Gastrocnemius medialis (tissue), 4 donors: ENCODE measurements around the gene KIF1A. TPM values are rescaled to one million over a fixed set of nuclear protein-coding genes. Genes with fewer than 3 reads are reported as not detected.

Source experiments
- ATAC-seq, 2 donors: fragments of 150-250 bp; one replicate each; pipeline ENCODE4 v1.9.1; 2016
- DNase-seq, 2 donors: peaks; one replicate each; pipeline ENCODE4 v3.0.0-alpha.2; 2019
- H3K27ac ChIP-seq, 4 donors: fragments of 200-600 bp; sonication (generic); 1 replicate in 1 of 4; 2 replicates in 3 of 4; pipeline ENCODE4 v1.5.1; 2016 to 2018; ENCODE audit warnings: mild to moderate bottlenecking in 2 of 4, moderate library complexity in 1 of 4
- H3K27me3 ChIP-seq, 3 donors: fragments of 200-600 bp; sonication (generic) in 2 of 3; 1 replicate in 1 of 3; 2 replicates in 2 of 3; pipeline versions ENCODE4 v1.5.1 to v1.6.0; 2016 to 2019; ENCODE audit warnings: mild to moderate bottlenecking in 1 of 3, moderate library complexity in 1 of 3
- H3K36me3 ChIP-seq, 2 donors: fragments of 200-600 bp; sonication (generic) in 1 of 2; one replicate each; pipeline ENCODE4 v1.5.1; 2017 to 2018
- H3K4me1 ChIP-seq, 2 donors: fragments of 200-600 bp; sonication (generic) in 1 of 2; one replicate each; pipeline ENCODE4 v1.5.1; 2016 to 2017; ENCODE audit warnings: mild to moderate bottlenecking in 2 of 2
- H3K4me3 ChIP-seq, 4 donors: fragments of 200-600 bp; sonication (generic) in 3 of 4; 1 replicate in 1 of 4; 2 replicates in 3 of 4; pipeline ENCODE4 v1.5.1; 2016 to 2019; ENCODE audit warnings: mild to moderate bottlenecking in 2 of 4
- H3K9me3 ChIP-seq, 3 donors: fragments of 200-600 bp; sonication (generic) in 2 of 3; 1 replicate in 1 of 3; 2 replicates in 2 of 3; pipeline ENCODE4 v1.5.1; 2016 to 2019
- CTCF ChIP-seq, 5 experiments: fragments of 450-650 bp in 3 of 5; fragments of 200-600 bp in 2 of 5; sonication (generic) in 2 of 5; IDR thresholded peaks in 4 of 5; conservative IDR thresholded peaks in 1 of 5; 1 replicate in 4 of 5; 2 replicates in 1 of 5; pipeline ENCODE4 v1.5.1; 2016 to 2019; ENCODE audit warnings: antibody characterized with exemption in 5 of 5, mild to moderate bottlenecking in 3 of 5, moderate library complexity in 3 of 5
- POLR2A ChIP-seq, 2 donors: fragments of 450-650 bp; IDR thresholded peaks; one replicate each; pipeline ENCODE4 v1.6.1; 2017; ENCODE audit warnings: antibody characterized with exemption in 2 of 2, mild to moderate bottlenecking in 2 of 2, moderate library complexity in 2 of 2
- in situ Hi-C, 4 donors: fragments of 200-750 bp; cut with MboI; loops; one replicate each; pipeline versions ENCODE4 v1.15.0 to v1.8.0; 2017; ENCODE audit warnings: low sequenced_read_pairs in 4 of 4
- intact Hi-C: fragments of 100-400 bp; cut with DNase I; formaldehyde crosslinking; loops from one replicate; pipeline ENCODE4 v1.15.1; 2023; ENCODE audit warnings: low total_unique reads
- total RNA-seq, 4 donors: library from RNA; depleted of rRNA; stranded (reverse); fragments of >200 nt; gene quantifications; one replicate each; pipeline versions ENCODE4 v1.1.0 to v1.2.3, GENCODE V29; 2016

KIF1A gene
- under 1 TPM in 3 of 4 donors, not detected in 1; 0.05 to 0.33 (median 0.09) TPM for total RNA-seq

- H3K4me3 ChIP-seq: peak within 1 kb of the TSS; percentile 4 to 24 (median 16)
- H3K4me1 ChIP-seq: peaks cover 0 to 5% of the 10 kb centered on the region in 2 donors
- H3K27me3 ChIP-seq: peaks cover 51 to 70% (median 66%) of the 10 kb centered on the region in 3 donors
- intact Hi-C loops (no loop called here), in situ Hi-C loops (no loop called here)
- H3K36me3 ChIP-seq: no peaks in the 10 kb centered on the region
- no peak for DNase-seq
- H3K27ac ChIP-seq: no peak within 1 kb of the TSS
- ATAC-seq: no peak
- TF ChIP-seq POLR2A (IDR thresholded peaks at IDR 0.05) (no peak), CTCF (IDR thresholded peaks at IDR 0.05 in 4 of 5, conservative IDR thresholded peaks at IDR 0.05 in 1 of 5) (no peak)
- H3K9me3 ChIP-seq: peaks cover 0 to 5% (median 0%) of the 10 kb centered on the region in 3 donors
These were observed at the start of gene KIF1A for GRCh38 chr2:240819858-240820606. Gene KIF1A, minus strand, starts transcription at chr2:240820219. Its CDS starts 22,467 bp downstream, at chr2:240797752.

- intact Hi-C loops: no loop called here
- H3K27me3 ChIP-seq: no peaks in the 10 kb centered on the region
- H3K36me3 ChIP-seq: no peaks in the 10 kb centered on the region
- TF ChIP-seq POLR2A (IDR thresholded peaks at IDR 0.05) (no peak), CTCF (IDR thresholded peaks at IDR 0.05 in 4 of 5, conservative IDR thresholded peaks at IDR 0.05 in 1 of 5) (no peak)
- no peak for ATAC-seq
- in situ Hi-C loops: no loop called here
- no peak overlapping the region for H3K27ac ChIP-seq
- no peak overlapping the region for H3K4me3 ChIP-seq
- no peaks in the 10 kb centered on the region for H3K4me1 ChIP-seq
- H3K9me3 ChIP-seq: no peaks in the 10 kb centered on the region
- DNase-seq: no peak
These were observed 49.3 kb upstream of the KIF1A start for GRCh38 chr2:240869109-240869955.

GRCh38 chr2:240868286-240869108, 48.5 kb upstream of the KIF1A start, which contains the start of gene AGXT:
Gene AGXT, plus strand, starts transcription at chr2:240868824. Its CDS starts 42 bp downstream, at chr2:240868866.
- in situ Hi-C loops: no loop called here
- intact Hi-C loops: no loop called here
- TF ChIP-seq CTCF (IDR thresholded peaks at IDR 0.05 in 4 of 5, conservative IDR thresholded peaks at IDR 0.05 in 1 of 5) (no peak), POLR2A (IDR thresholded peaks at IDR 0.05) (no peak)
- no peaks in the 10 kb centered on the region for H3K27me3 ChIP-seq
- ATAC-seq: no peak
- no peaks in the 10 kb centered on the region for H3K36me3 ChIP-seq
- no peaks in the 10 kb centered on the region for H3K9me3 ChIP-seq
- DNase-seq: no peak
- H3K4me3 ChIP-seq: no peak within 1 kb of the TSS
- no peak within 1 kb of the TSS for H3K27ac ChIP-seq
- H3K4me1 ChIP-seq: no peaks in the 10 kb centered on the region

- H3K27me3 ChIP-seq: no peaks in the 10 kb centered on the region
- no peak for DNase-seq
- no peak overlapping the region for H3K27ac ChIP-seq
- H3K36me3 ChIP-seq: no peaks in the 10 kb centered on the region
- no peak for TF ChIP-seq CTCF (IDR thresholded peaks at IDR 0.05 in 4 of 5, conservative IDR thresholded peaks at IDR 0.05 in 1 of 5)
- TF ChIP-seq POLR2A (IDR thresholded peaks at IDR 0.05): no peak
- no peak for ATAC-seq
- H3K4me3 ChIP-seq: no peak overlapping the region
- H3K4me1 ChIP-seq: no peaks in the 10 kb centered on the region
- H3K9me3 ChIP-seq: no peaks in the 10 kb centered on the region
- in situ Hi-C loops: no loop called here
- intact Hi-C loops: no loop called here
These were observed 45.4 kb upstream of the KIF1A start for GRCh38 chr2:240865391-240865790.
